Thymus (tissue), 11 donors: Measurements from ENCODE around the gene MAP2. TPM values are rescaled to one million over a fixed set of nuclear protein-coding genes. Genes with fewer than 3 reads are reported as not detected.

Source experiments
- DNase-seq, 9 donors: peaks; one replicate each; pipeline ENCODE4 v3.0.0-alpha.2; 2013; ENCODE audit warnings: low spot score in 9 of 9, low read depth in 6 of 9, missing footprints in 1 of 9
- H3K27ac ChIP-seq, 2 donors: one replicate each; pipeline ENCODE4 v1.5.1; 2013; ENCODE audit warnings: control low read depth in 1 of 2, low read depth in 1 of 2, low read length in 1 of 2, mild to moderate bottlenecking in 1 of 2, moderate library complexity in 1 of 2
- H3K27me3 ChIP-seq, 2 donors: one replicate each; pipeline ENCODE4 v1.5.1; 2013; ENCODE audit warnings: low read length in 1 of 2; ENCODE audit not compliant: control insufficient read depth in 2 of 2, insufficient read depth in 1 of 2
- H3K36me3 ChIP-seq, 2 donors: one replicate each; pipeline ENCODE4 v1.5.1; 2013; ENCODE audit warnings: low read length in 1 of 2, mild to moderate bottlenecking in 1 of 2, moderate library complexity in 1 of 2; ENCODE audit not compliant: control insufficient read depth in 2 of 2, insufficient read depth in 2 of 2
- H3K4me1 ChIP-seq, 2 donors: one replicate each; pipeline ENCODE4 v1.5.1; 2013; ENCODE audit warnings: low read length in 2 of 2; ENCODE audit not compliant: control insufficient read depth in 2 of 2, insufficient read depth in 2 of 2
- H3K4me3 ChIP-seq, 2 donors: one replicate each; pipeline ENCODE4 v1.5.1; 2013; ENCODE audit warnings: low read length in 2 of 2, control low read depth in 1 of 2, mild to moderate bottlenecking in 1 of 2
- H3K9me3 ChIP-seq, 2 donors: one replicate each; pipeline ENCODE4 v1.5.1; 2013; ENCODE audit warnings: low read length in 1 of 2, mild to moderate bottlenecking in 1 of 2; ENCODE audit not compliant: control insufficient read depth in 2 of 2, insufficient read depth in 1 of 2
- WGBS: extraction: QIAGEN DNeasy Blood & Tissue Kit; methylation state at CpG from one replicate; pipeline ENCODE4 v1.1.7; 2013; 5-methylcytosine and 5-hydroxymethylcytosine counted together
- polyA plus RNA-seq: library from polyadenylated mRNA; stranded (reverse); fragments of 200-250 nt; gene quantifications from one replicate; pipeline ENCODE4 v1.2.3, GENCODE V29; 2013
- total RNA-seq: library from RNA; stranded (reverse); fragments of 120-200 nt; gene quantifications from one replicate; pipeline ENCODE4 v1.2.4, GENCODE V29; 2013
- donor health status: healthy.

Gene MAP2
- total and polyA plus RNA-seq, 2 donors: 2.5 to 5.3 TPM

GRCh38 chr2:209741953-209742352 lies 318.1 kb downstream of the MAP2 start:
- no peak for DNase-seq
- no peaks in the 10 kb centered on the region for H3K4me1 ChIP-seq
- H3K9me3 ChIP-seq: no peaks in the 10 kb centered on the region
- 70% methylated on average over 1 of the region's 1 CpG for whole genome bisulfite sequencing
- no peak overlapping the region for H3K4me3 ChIP-seq
- no peak overlapping the region for H3K27ac ChIP-seq
- H3K27me3 ChIP-seq: no peaks in the 10 kb centered on the region
- no peaks in the 10 kb centered on the region for H3K36me3 ChIP-seq

DNA sequence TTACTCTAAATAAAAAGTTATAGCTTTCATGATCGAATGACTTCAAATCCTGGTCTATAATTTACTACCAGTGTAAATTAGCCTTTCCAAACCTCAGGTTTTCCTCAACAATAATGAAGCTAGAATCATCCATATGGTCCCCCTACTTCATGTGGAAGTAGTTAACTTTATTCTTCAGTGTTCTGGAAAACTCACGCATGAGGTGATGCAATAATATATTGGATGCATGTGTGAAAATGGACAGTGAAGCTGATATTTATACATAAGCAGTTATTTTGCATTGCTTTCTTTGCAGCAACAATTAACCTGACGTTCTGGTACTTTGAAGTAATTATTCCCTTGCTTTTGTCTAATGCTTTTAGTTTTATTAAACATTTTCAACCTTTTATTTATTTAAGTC lies 329.2 kb downstream of the MAP2 start:
- Histone ChIP-seq H3K27me3 (no peaks in the 10 kb centered on the region), H3K9me3 (no peaks in the 10 kb centered on the region), H3K4me1 (no peaks in the 10 kb centered on the region), H3K4me3 (no peak overlapping the region), H3K36me3 (no peaks in the 10 kb centered on the region), H3K27ac (no peak overlapping the region)
- no peak for DNase-seq
- 62% methylated on average over 3 of the region's 3 CpGs for WGBS

DNA sequence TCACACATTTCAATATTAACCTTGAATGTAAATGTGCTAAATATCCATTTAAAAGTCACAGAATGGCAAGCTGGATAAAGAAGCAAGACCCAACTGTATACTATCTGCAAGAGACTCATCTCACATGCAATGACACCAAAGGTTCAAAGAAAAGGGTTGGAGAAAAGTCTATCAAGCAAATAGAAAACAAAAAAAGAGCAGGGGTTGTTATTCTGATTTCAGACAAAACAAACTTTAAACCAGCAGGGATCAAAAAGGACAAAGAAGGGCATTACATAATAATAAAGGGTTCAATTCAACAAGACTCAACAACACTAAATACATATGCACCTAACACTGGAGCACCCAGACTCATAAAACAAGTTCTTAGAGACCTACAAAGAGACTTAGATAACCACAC lies 333.3 kb downstream of the MAP2 start:
- Histone ChIP-seq H3K27me3 (no peaks in the 10 kb centered on the region), H3K4me3 (no peak overlapping the region), H3K9me3 (no peaks in the 10 kb centered on the region), H3K4me1 (no peaks in the 10 kb centered on the region), H3K36me3 (no peaks in the 10 kb centered on the region), H3K27ac (no peak overlapping the region)
- DNase-seq: no peak

DNA sequence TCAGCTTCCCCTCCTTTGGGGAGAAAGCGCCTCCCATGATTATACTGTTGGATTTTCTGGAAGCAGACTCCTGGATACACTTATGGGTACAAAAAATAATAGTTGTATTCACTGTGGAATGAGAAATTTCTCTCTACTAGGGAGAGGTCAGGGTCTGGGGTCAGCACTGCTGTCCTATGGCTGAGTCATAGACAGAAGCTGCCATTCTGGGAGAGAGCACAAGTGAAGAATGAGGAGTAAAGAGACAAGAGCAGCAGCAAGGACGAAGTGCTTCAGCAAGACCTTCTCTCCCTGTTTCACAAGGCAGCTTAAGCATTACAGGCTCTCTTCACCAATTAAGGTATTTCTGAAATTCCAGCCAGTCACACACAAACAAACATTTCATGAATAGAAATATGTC lies 337.7 kb downstream of the MAP2 start:
- Histone ChIP-seq H3K9me3 (no peaks in the 10 kb centered on the region), H3K4me1 (no peaks in the 10 kb centered on the region), H3K36me3 (no peaks in the 10 kb centered on the region), H3K27me3 (no peaks in the 10 kb centered on the region), H3K27ac (no peak overlapping the region), H3K4me3 (no peak overlapping the region)
- WGBS: 68% methylated on average over 2 of the region's 2 CpGs
- DNase-seq: no peak

DNA sequence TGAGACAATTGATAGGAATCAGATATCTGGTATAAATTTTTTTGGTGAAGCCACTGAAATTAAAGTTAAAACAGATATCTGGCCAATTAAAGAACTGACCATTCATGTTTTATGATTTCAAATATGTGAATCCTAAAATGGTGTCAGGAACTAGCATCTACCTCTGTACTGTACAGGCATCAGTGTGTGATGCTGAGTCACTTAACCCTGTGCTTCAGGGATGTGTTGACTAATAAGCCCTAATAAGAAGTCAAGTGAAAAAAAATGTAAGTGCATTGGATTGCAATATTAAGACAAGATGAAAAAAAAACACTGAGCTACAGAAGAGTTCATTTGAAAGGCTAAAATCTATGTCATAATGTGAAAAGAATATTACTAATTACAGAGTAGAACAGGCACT lies 338.7 kb downstream of the MAP2 start:
- no peaks in the 10 kb centered on the region for H3K4me1 ChIP-seq
- H3K9me3 ChIP-seq: no peaks in the 10 kb centered on the region
- H3K27me3 ChIP-seq: no peaks in the 10 kb centered on the region

DNA sequence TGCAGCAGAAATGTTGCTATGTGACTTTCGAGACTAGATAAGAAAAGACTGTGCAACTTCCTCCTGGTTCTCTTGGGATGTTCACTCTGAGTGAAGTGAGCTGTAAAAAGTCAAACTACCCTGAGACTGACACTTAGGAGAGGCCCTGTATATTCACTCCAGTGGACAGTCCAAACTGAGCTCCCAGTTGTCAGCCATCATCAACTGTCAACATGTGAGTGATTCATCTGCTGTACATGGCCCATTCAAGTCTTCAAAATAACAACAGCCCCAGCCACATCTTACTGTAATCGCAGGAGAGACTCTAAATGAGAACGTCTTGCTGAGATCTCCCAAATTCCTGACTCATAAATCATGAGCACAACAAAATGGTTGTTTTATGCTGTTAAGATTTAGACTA lies 339.3 kb downstream of the MAP2 start:
- 81% methylated on average over 3 of the region's 3 CpGs for WGBS
- H3K27ac ChIP-seq: no peak overlapping the region
- no peaks in the 10 kb centered on the region for H3K36me3 ChIP-seq
- H3K27me3 ChIP-seq: no peaks in the 10 kb centered on the region
- DNase-seq: no peak
- H3K4me3 ChIP-seq: no peak overlapping the region
- no peaks in the 10 kb centered on the region for H3K9me3 ChIP-seq
- H3K4me1 ChIP-seq: no peaks in the 10 kb centered on the region

More for the DNA sequence above, 338.7 kb downstream of the MAP2 start:
- Histone ChIP-seq H3K36me3 (no peaks in the 10 kb centered on the region), H3K4me3 (no peak overlapping the region), H3K27ac (no peak overlapping the region)
- DNase-seq: no peak

GRCh38 chr2:209766613-209767012 lies 342.8 kb downstream of the MAP2 start:
- Histone ChIP-seq H3K27ac (no peak overlapping the region), H3K9me3 (peaks cover 0 to 2% of the 10 kb centered on the region in 2 donors)
- WGBS: 85% methylated on average over 1 of the region's 1 CpG

DNA sequence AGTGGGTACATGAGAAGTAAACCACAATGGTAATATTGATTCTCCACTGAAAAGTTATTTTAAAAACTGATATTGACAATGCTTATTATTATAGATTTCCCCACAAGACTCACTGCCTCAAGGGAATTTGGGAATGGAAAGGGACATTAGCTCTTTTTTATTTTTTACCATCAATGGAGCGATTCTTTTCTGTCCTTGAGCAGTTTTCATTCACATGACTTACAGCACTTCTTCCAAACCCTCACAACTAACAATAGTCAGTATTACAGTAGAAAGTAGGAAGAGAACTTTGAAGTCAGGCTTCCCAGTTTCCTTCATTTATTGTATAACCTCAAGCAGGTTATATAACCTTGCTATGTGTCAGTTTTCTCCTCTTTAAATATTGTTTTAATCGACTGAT lies 343.5 kb downstream of the MAP2 start:
- 65% methylated on average over 2 of the region's 2 CpGs for WGBS
- Histone ChIP-seq H3K4me1 (no peaks in the 10 kb centered on the region), H3K27ac (no peak overlapping the region), H3K9me3 (peaks cover 0 to 2% of the 10 kb centered on the region in 2 donors), H3K27me3 (peaks cover 7 to 20% of the 10 kb centered on the region in 2 donors), H3K4me3 (no peak overlapping the region), H3K36me3 (no peaks in the 10 kb centered on the region)
- DNase-seq: no peak

More at GRCh38 chr2:209766613-209767012, 342.8 kb downstream of the MAP2 start:
- H3K36me3 ChIP-seq: no peaks in the 10 kb centered on the region
- DNase-seq: no peak
- H3K4me1 ChIP-seq: no peaks in the 10 kb centered on the region
- H3K4me3 ChIP-seq: no peak overlapping the region
- H3K27me3 ChIP-seq: peaks cover under 1 to 13% of the 10 kb centered on the region in 2 donors

GRCh38 chr2:209768557-209768956 lies 344.7 kb downstream of the MAP2 start:
- no peaks in the 10 kb centered on the region for H3K4me1 ChIP-seq
- no peak overlapping the region for H3K4me3 ChIP-seq
- DNase-seq: no peak
- peaks cover 15 to 32% of the 10 kb centered on the region in 2 donors for H3K27me3 ChIP-seq
- H3K27ac ChIP-seq: no peak overlapping the region
- peaks cover 0 to 2% of the 10 kb centered on the region in 2 donors for H3K9me3 ChIP-seq
- no peaks in the 10 kb centered on the region for H3K36me3 ChIP-seq
